GM18951 (cell line): Measurements from ENCODE around the gene AKT3.
"Not testable (repeated sequence)": the region's sequence is repeated elsewhere in the genome, so short reads cannot be mapped to it uniquely, and the experiment has no call there.

Source experiments
- POLR2A ChIP-seq: IDR thresholded peaks from 4 replicates; pipeline ENCODE4 v1.6.1; 2011; ENCODE audit warnings: mild to moderate bottlenecking; ENCODE audit not compliant: insufficient read length, insufficient read depth; ENCODE audit errors: extremely low read depth
- in situ Hi-C: fragments of 300-500 bp; cut with MboI; formaldehyde crosslinking; loops from one replicate; pipeline ENCODE4 v1.12.0; 2022; ENCODE audit warnings: low sequenced_read_pairs, mixed read lengths, inconsistent platforms; ENCODE audit not compliant: unreplicated experiment

Gene AKT3

DNA sequence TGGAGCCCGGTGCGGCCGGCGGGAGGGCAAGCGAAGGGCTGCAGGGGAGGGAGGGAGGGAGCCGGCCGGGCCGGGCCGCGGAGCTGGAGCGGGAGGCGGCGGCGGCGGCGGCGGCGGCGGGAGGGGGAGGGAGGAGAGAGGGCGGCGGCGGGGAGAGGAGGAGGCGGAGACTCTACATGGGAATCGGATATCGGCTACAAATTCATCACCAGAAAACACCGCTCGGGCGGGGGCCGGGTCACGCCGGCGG is at the start of gene AKT3:
AKT3 (minus strand) TSS at position 42 of the 250 bp plus-strand sequence. CDS start 7,073 bp downstream, outside the sequence.
- TF ChIP-seq POLR2A = no peak
- in situ Hi-C loops = no loop called here

DNA sequence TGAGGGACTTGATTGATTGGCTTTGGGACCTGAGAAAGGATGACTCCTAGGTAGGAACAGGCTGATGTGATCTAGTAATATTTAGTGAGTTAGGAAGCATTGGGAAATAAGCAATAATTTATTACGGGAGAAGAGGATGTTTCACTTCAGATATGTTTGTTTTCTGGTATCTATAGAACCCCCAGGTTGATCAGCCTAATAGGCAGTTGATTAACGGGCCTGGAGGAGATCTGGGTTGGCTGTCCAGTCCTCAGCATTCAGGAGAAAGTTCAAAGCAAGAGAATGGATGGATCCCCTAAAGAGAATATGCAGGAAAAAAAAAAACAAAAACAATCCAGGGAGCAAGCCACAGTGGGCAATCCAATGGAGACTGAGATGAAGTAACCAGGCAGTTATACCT is 48.2 kb upstream of the AKT3 start:
- in situ Hi-C loops = no loop called here
- no peak for TF ChIP-seq POLR2A

DNA sequence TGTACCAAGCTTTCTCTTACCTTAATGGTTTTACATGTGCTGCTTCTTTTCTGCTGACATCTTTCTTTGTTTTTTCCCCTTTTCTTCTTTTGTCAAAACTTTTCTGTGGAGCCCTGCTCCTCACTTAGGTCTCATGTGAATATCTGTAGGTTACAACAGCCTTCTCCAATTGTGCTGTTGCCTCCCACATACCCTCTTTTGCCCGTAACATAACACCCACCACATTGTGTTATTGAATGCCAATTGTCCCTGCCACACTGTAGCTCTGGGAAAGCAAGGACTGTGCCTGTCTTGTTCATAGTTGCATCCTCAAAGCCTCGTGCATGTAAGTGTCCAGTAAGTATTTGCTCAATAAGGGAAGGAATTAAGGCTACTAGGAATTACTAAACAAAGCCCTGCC is 46.3 kb upstream of the AKT3 start:
- TF ChIP-seq POLR2A = no peak
- in situ Hi-C loops = no loop called here

DNA sequence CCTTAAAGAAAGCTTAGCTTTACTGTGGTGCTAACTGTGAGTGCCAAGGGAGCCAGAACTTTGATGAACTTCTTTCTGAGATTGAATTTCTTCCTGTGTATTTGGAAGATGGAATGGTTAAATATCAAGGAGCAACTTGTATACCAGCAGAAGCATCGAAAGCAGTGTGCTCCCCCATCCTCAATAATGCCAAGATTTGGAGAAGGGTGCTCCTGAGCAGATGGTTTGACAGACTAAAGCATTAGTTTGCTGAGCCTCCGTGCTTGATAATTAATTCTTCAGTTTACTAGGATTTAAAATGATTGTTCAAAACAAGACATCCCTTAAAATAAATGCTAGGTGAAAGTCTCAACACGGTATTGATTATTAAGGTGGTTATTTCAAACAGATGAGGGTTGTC is 42.4 kb upstream of the AKT3 start:
- TF ChIP-seq POLR2A = no peak
- in situ Hi-C loops = no loop called here

DNA sequence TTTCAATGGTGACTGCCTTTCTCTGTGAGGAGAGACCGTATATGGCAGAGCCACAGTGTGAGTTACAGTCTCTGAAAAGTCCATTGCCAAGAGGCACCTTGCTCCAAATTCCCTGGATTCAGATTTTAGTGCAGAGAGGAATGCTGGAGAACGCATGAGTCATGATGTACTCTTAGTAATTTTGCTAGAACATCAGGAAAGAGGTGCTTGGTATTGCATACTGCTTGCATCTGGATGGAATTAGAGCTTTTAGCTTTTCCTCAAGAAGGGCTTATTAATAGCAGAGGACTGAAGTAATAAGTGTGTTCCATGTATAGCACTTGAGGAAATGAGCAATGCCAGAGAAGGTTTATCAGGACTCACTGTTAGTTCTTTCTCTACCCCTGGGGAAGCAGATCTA is 40.5 kb upstream of the AKT3 start:
- in situ Hi-C loops = no loop called here
- no peak for TF ChIP-seq POLR2A

DNA sequence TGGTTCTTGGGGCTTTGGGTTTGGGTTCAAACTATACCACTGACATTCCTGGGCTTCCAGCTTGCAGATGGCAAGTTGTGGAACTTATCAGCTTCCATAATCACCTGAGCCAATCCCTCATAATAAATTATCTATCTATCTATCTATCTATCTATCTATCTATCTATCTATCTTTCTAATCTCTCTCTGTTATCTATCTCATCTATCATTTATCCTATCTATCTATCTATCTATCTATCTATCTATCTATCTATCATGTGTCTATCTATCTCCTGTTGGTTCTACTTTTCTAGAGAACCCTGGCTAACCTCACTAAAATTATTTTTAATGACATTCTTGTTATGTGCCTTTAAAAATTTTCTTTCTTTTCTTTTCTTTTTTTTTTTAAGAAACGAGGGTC is 35.8 kb upstream of the AKT3 start:
- in situ Hi-C loops = no loop called here

DNA sequence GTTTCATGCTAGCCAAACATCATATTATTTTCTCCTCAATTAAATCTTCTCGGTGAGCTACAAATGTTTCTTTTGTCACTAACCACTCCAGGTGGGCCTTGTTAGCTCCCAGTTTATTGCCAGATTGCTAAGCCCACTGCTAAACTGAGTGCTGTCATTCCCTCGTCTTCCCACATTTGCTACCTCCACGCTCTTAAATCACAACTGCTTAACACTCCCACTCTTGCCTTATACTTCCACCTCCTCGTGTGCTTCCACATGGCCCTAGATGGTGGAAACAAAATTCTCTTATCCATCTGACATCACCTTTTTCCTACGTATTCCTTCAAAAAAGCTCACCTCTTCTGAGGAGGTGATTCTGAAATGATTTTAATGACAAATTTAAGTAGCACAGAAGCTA is 34.6 kb upstream of the AKT3 start:
- in situ Hi-C loops = no loop called here
- TF ChIP-seq POLR2A = no peak

More for the DNA sequence above, 35.8 kb upstream of the AKT3 start:
- no peak for TF ChIP-seq POLR2A

DNA sequence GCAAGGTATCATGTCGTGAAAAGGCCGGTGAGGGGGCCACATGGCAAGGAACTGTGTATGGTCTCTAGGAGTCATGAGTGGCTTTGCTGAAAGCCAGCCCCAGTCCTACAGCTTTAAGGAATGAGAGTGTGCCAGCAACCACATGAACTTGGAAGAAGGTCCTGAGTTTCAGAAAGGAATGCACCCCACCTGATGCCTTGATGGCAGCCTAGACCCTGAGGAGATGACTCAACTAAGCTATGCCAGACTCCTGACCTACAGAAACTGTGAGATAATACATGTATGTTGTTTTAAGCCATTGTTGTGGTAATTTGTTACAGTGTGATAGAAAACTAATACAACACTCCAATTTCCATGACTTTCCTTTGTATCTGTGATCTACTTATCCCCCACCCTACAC is 33.5 kb upstream of the AKT3 start:
- no peak for TF ChIP-seq POLR2A
- in situ Hi-C loops = no loop called here

DNA sequence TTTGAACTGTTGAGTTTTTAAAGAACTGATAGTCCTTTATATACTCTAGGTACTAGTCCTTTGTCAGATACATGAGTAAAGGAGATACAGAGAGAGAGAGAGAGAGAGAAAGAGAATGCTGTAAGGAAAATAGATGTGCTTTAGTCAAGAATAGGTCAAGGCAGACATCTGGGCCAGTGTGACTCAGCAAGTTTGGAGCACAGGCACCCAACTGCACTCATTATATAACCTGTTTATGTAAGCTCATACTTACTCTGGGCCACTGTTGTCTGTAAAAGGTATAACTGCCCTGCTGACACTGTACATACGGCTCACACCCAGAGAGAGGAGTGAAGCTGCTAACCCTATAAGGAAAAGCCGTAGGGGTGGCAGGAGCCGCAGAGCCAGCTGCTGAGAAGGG is 32.2 kb upstream of the AKT3 start:
- in situ Hi-C loops = no loop called here
- no peak for TF ChIP-seq POLR2A

DNA sequence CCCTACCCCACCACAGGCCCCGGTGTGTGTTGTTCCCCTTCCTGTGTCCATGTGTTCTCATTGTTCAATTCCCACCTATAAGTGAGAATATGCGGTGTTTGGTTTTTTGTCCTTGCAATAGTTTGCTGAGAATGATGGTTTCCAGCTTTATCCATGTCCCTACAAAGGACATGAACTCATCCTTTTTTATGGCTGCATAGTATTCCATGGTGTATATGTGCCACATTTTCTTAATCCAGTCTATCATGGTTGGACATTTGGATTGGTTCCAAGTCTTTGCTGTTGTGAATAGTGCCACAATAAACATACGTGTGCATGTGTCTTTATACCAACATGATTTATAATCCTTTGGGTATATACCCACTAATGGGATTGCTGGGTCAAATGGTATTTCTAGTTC is 27.0 kb upstream of the AKT3 start:
- in situ Hi-C loops = not testable (repeated sequence)

DNA sequence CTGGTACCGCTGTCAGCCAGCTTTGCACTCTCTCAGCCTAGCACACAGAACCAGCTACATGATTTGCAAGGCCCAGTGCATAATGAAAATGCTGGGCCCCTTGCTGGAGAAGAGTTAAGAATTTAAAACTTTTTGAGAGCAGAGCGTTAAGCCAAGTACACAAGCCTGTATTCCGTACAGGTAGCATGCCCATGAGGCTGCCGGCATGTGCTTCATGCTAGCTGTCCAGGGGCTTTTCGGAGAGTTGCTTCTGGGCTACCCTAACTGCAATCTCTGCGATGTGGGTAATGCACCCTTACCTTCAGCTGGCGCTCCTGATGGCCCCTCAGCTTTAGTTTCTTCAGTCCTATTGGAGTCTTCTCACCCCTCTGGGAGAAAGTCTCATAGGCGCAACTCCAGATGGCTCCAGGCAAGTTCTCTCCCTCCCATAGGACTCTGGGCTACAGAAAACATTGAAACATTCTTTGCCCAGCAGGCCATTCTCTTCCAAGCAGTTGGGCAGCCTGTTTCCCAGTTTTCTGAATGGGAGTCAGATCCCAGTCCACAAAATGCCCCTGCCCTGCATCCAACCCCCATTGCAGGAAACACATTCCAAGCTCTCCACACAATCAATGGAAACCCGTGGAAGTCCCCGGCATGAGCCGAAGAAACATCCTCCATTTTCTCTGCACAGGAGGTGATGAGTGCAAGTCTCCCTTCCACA is 5.7 kb upstream of the AKT3 start:
- in situ Hi-C loops = no loop called here
- TF ChIP-seq POLR2A = no peak

DNA sequence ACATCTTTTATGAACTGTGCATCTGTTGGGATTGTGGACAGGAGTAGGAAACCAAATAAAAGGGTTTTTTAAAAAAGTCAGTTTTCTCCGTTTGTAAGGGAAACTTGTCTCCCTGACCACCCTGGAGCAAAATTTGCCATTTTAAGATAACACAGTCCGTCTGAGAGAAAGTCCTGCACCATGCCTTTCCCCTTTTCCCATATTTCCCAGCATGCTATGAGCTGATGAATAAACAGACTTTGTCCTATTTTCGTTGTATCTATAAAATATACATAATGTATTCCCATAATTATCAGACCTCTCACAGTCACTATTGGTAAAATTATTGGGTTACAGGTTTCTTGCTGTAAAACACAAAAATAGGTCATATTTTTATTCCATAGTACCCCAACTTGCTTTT is 1.7 kb upstream of the AKT3 start:
- in situ Hi-C loops = no loop called here

DNA sequence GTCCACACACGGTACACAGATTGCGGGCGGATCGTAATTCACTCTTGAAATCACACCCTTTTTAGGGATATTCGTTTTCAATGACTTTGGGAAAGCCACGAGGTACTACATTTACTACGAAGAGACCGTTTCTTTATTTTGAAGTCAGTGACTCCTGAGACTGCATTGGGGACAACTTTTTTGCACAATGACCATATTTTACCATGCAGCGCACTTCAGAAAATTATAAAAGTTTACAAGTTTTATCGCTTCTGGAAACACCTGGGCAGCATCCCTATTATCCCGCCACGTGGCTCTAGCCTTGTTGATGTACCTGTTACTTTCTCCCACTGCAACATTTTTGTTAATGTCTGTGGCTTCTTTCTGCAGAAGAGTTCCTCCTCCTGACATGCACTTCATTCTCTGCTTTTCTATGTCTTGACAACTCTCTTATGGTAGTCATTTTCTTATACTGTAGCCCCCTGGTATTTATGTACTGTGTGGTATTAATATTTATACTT is 1.3 kb upstream of the AKT3 start:
- TF ChIP-seq POLR2A = no peak
- in situ Hi-C loops = no loop called here

More for the DNA sequence above, 1.7 kb upstream of the AKT3 start:
- TF ChIP-seq POLR2A = no peak

DNA sequence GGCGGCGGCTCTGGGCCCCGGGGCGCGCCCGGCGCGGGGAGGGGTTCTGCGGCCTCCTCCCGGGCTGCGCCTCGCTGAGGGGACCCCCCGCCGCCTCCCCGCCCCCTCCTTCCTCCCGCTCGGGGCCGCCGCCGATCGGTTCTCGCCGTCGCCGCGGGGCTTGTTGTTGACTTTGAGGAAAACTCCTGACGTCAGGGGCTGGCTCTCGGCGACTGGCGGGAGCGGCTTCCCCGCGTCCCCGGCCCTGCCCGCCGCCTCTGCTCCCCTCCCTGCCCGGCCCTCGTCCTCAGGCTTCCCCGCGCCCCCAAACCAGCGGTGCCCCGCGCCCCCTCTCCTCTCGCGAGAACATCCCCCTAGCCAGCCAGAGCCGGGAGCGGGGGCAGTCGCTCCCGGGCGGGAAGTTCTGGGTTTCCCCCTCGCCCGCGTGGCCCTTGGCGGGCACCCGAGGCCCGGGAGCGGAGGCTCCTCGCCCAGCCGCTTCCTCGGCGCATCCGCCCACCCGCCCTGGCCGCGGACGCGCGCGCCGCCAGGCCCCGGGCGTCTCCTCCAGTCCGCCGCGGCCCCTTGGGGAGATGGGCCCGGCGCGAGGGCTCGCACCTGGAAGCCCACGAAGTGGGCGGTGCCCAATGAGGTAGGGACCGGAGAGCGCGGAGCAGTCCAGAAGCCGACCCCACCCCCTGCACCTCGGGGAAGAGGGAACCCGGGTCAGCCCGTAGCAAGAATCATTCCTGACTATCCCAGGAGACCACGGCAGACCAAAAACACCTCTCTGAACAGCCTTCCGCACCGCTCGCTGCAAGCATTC is 611 bp upstream of the AKT3 start:
- TF ChIP-seq POLR2A = peak; percentile 47
- in situ Hi-C loops = no loop called here

DNA sequence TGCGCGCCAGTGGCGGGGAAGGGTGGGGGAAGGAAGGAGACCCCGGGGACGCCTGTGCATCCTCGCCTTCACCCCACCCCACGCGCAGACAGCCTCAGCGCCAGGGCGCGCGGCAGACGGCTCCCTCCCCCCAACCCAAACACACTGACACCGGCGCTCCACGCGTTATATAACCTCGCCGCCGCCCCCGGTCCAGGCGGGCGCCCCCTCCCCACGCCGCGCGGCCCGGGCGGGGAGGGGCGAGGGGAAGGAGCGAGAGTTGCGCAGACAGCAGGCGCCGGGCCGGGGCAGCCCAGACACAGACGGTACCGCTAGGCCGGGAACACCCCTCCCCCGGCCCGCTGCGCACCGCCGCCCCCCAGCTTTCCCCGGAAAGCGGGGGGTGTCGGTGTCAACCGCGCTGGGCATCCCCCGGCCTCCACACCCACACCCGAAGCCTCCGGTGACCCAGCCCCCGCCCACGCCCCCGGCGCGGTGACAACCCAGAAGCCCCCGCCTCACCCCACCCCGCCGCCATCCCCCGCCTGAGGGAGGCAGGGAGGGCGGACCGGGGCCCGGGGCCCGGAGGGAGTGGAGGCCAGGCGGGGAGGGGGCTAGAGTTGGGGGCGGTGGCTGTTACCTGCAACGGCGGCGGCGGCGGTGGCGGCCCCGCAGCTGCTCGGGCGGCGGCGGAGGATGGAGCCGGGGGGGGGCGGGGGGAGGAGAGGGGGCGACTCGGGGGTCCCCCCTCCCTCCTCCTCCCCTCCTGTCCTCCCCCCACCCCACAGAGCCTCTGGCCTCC is 432 bp downstream of the AKT3 start:
- in situ Hi-C loops = no loop called here

More for the DNA sequence above, 432 bp downstream of the AKT3 start:
- no peak for TF ChIP-seq POLR2A
